Inferior parietal cortex (tissue), 1 donor: Measurements from ENCODE around the gene SPTBN1.

Source experiments
- DNase-seq: peaks from one replicate; pipeline ENCODE4 v3.0.0-alpha.2; 2016; ENCODE audit errors: extremely low spot score

The SPTBN1 gene

DNA sequence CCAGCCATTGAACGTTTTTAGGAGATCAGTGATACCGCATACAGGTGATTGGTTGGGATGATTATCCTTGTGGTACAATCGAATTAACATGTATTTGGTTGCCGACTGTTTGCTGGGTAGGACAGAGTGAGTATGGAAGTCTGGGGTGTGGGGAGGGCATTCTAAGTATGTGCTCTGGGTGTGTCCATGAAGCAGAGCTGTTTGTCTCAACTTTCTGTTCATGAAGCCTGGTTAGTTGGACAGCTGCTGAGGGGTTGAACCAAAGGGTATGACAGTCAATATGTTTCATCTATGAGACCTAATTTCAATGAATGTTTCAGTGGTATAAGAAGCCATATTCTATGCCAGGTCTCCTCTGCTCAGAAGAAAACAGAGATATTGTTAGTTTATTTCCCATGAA is 21.9 kb upstream of the SPTBN1 start:
- DNase-seq, result no peak

- no peak for DNase-seq
Observed at GRCh38 chr2:54434711-54435110, 21.4 kb upstream of the SPTBN1 start.

DNA sequence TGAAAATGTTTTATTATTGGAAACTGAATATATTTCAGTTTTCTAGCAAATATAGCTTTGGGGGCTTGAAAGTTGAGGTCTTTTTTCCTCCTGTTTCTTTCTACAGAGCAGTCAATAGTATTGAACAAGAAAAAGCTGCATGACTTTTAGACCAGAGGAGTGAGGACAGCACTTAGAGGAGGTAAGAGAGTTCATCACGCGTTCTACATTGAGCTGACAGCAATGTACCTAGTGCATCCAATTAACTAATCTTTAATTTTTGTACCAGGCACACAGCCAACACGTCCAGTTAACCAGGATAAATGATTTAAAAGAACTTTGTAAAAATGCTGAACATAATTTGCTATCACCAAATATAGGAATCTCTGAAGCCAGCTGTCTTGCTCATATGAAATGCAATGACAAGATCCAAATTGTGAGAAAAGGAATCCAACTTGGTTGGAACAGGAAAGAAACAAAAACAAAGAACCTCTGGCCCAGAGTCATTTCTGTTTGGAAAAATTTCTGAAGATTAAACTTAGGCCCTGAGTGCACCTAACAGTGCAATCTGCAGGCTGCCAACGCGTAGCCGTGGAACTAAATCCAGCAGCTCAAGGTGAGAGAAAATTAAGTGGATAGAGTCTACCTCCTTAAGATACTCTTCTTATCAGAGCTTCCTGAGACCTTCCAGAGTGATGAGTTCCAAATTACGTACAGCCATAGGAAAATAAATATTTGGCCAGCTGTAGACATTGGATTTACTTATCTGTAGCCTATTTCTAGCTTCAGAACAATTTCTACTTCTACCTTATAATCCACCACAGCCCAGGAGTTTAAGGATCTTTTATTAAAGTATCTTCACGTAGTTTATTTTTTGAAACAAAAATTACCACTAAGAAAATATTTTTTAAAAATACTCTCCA is 20.6 kb upstream of the SPTBN1 start:
- DNase-seq, result no peak

- DNase-seq, result no peak
Observed at GRCh38 chr2:54437588-54437987, 18.5 kb upstream of the SPTBN1 start.

- no peak for DNase-seq
Observed at GRCh38 chr2:54438271-54438670, 17.9 kb upstream of the SPTBN1 start.

- no peak for DNase-seq
Observed at GRCh38 chr2:54439582-54439981, 16.5 kb upstream of the SPTBN1 start.

GRCh38 chr2:54440050-54440449 is 16.1 kb upstream of the SPTBN1 start:
- DNase-seq, result no peak

DNA sequence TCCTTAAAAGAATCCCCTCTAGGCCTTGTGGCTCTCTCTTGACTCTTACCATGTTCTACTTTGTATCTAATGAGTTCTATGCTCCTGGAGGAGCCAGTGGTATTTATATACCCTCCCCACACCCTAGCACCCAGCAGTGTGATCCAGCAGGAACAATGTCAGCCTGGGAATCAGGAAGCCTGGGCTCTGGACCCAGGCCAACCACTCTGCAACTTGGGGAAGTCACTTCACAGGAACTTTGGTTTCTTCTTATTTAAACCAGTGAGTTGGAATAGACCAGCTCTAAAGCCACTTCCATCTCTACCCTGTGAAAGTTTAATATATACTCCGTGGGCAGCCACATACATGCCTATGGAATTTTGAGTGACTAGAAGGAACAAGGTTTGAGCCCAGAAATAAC is 11.6 kb upstream of the SPTBN1 start:
- DNase-seq, result no peak

- DNase-seq, result no peak
Observed at GRCh38 chr2:54446122-54446521, 10.0 kb upstream of the SPTBN1 start.

DNA sequence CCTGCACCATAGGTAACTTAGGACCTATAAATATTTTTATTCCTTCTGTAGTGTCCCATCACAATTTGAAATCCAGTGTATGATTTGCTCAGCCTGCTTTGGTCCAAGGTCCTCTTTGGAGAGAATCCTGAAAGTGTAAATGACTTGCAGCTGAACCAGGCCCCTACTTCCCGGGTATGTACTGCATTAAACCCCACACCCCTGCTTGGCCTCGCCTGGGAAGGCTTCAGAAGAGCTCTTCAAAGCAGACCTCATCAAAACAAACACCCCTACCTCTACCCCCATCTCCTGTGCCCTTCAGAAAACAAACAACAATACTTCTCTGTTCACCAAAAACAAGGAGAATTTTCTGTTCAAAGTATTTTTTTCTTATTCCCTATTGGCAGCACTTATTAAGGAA is 9.5 kb upstream of the SPTBN1 start:
- DNase-seq, result no peak

DNA sequence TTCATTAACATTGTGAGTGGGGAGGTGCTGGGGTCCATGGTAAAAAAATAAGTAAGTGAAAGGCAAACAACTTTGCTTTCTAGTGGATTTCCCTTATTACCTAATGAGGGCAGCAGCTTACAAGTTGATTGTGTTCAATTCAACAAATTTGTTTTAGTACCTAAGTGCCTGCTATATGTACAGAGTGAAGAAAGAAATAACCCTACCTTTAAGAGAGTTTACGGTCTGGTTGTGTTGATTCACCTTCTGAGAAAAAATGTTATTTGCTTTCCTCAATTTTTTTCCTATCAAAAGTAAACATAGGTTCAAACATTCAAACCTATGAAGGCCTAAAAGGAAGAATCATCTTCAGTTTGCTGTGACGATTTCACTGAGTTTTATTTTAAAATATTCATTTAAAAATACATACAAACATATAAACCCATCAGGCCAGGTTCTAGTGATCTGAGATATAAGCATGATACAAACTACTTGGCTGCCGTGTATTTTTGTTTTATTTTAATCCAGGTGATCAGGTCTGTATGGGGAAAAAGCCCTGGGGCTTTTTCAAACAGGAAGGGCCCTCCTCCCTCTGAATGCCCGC is 1.5 kb upstream of the SPTBN1 start:
- no peak for DNase-seq

- DNase-seq, result peak; percentile 72
Observed at GRCh38 chr2:54455131-54455562, 980 bp upstream of the SPTBN1 start.

DNA sequence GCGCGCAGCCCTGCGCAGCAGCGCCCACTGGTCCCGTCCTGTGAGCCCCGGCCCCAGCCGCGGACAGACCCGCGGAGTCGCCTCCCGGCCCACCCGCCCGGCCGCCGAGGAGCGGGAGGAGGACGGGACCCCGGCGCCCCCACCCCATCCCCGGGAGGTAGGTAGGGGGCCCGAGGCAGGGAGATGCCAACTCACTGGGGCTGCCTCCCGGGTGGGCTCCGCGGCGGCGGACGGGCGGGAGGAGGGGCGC is 160 bp downstream of the SPTBN1 start:
- no peak for DNase-seq

DNA sequence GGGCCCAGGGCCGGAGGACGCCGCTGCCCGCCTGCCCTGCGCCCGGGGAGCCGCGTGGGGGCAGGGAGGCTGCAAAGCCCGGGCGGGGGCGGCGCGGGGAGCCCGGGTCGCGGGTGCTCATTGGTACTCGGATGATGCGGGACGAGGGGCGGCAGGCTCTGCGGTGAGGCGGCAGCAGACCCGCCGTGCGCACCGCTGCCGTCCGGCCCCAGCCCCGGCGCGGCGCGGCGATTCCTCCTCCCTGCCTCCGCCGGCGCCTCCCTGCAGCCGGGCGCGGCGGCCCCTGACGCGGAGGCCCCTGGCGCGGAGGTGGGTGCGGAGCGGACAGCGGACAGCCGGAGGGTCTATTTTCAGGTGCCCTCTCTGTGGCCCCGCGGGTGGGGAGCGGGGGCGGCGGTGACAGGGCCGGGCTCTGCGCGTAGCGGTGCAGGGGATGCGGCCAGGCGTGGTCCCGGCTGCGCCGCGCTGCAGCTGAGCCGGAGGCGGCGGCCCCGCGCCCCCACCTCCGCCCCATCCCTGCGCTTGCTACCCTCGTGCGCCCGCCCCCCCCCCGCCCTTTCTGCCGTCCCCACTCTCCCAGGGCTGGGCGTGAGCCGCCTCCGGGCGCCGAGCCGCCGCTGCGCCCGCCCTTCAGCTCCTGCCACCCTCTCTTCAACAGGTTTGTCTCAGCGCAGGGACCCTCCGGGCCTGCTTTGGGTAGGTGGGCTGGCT is 640 bp downstream of the SPTBN1 start:
- DNase-seq, result no peak

DNA sequence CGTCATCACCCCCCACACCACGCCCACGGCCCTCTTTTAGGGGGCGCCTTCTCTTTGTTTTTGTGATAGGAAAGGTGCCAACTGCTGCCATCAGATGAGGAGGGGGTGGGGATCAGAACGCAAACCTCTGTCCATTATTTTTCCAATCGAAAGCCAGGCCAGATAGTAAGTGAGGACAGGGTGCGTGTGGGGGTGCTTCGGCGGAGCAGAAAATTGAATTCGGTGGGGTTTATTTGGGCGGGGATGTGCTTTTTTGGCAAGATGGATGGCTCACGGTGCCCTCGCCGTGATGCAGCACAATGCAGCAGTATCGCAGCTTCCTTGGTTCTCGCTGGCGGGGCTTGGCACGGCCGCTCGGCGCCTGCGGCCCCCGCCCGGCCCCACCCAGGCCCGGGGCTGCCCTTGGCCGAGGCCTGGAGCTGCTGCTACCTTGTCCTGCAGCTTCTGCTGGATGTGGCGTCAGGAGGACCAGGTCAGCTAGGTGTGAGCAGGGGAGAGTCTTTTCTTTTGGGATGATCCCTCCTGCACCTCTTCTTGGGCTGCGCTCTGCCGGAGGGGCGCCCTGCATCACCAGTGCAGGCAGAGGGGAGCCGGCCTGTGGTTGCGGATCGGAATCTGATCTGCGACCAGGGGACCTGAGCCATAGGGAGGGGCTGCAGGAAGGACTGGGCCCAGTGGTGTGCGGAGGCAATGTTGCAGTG is 1.3 kb downstream of the SPTBN1 start:
- no peak for DNase-seq

GRCh38 chr2:54459037-54459441 is 2.9 kb downstream of the SPTBN1 start:
- peak; percentile 55 for DNase-seq

DNA sequence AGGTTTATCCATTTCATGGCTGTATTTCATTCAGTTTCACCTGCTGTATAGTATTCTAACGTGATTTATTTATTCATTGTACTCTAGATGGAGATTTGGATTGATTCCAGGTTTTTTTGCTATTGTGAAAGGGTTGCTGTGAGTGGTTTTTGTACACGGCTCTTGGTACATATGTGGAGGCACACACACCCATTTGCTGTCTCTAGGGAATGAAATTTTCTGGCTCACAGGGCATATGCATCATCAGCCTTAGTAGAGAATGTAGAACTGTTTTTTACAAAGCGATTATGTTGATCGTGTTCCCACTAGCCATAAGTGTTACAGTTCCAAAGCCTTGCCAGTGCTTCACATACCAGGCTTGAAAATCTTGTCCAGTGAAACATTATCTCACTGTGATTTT is 5.1 kb downstream of the SPTBN1 start:
- no peak for DNase-seq

DNA sequence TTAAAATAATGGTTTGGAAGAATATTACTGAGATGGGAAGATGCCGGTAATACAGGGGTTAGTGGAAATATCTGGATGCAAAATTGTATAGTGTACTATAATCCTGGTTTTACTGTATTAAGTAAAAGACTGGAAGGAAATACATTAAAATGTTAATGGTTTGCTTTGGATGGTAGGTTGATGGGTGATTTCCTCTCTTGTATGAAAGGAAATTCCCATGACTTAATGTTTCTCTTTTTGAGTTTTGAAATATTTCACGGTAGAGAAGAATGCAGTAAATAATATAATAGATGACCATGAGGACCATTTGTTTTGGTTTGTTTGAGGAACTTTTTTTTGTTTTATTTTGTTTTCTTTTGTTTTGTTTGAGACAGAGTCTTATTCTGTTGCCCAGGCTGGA is 8.2 kb downstream of the SPTBN1 start:
- DNase-seq, result no peak

DNA sequence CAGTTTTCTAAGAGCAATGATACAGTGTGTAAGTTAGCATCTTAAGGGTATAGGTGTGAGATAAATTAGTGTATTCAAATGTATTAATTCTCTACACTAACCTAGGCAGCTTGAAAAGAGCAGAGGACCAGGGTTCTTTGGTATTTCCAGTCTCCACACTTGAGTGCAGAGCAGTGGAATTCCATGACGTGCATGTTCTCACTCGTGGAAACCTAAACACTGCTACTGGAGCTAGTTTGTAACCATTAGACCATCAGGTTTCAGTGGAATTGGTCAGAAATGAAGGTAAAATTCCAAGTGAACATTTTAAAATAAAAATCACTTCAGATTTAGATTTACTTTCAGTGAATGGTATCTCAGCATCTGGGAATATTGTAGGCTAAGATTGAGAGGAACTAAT is 9.0 kb downstream of the SPTBN1 start:
- no peak for DNase-seq

- DNase-seq, result no peak
Observed at GRCh38 chr2:54466870-54467269, 10.7 kb downstream of the SPTBN1 start.

DNA sequence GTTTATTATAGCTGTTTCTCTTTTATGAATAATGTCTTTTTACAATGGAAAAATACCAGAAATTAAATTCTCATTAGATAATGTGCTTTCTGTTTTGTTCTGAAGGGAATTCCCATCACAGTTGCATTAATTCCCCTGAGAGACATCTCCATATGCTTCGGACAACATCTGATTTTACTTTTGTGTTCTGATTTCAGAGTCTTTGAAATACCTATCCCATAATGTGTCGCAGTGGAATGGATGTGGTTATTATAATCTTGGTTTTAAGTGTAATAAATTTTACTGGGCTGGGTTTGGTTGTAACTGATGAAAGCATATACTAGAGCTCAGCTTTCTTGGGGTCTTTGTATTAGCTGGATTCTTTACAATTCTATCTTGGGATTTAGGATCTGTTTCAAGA is 12.5 kb downstream of the SPTBN1 start:
- no peak for DNase-seq

- DNase-seq, result no peak
Observed at GRCh38 chr2:54469484-54470053, 13.4 kb downstream of the SPTBN1 start.
